MCF 10A (cell line): ENCODE data around the gene MYMK. TPM values are rescaled to one million over a fixed set of nuclear protein-coding genes. Genes with fewer than 3 reads are reported as not detected.
"Not testable (repeated sequence)": the region's sequence is repeated elsewhere in the genome, so short reads cannot be mapped to it uniquely, and the experiment has no call there.

ENCODE experiments used
- BruUV-seq: library from RNA; stranded (reverse); fragments of 400-500 nt; replicated peaks from 2 replicates; lab custom pipeline; 2021; lab: Mats Ljungman, UMichigan
- CTCF ChIA-PET: fragments of 300-600 bp; sonication (Branson Sonifier 250); formaldehyde crosslinking; extraction: SDS; loops from one replicate; lab custom pipeline; 2021; ENCODE audit warnings: antibody characterized with exemption, inconsistent platforms; lab: Yijun Ruan, JAX
- POLR2A ChIA-PET: fragments of 300-600, 350-650 bp; sonication (Branson Sonifier 250); formaldehyde crosslinking; extraction: SDS; loops from one replicate; lab custom pipeline; 2020; ENCODE audit warnings: antibody characterized with exemption, inconsistent platforms; lab: Yijun Ruan, JAX
- DNase-seq: peaks from one replicate; pipeline ENCODE4 v3.0.0-alpha.2; 2018; ENCODE audit not compliant: unreplicated experiment
- H3K27ac Mint-ChIP-seq: one replicate; pipeline ENCODE4 v1.8.0; 2022; ENCODE audit warnings: mild to moderate bottlenecking, low read depth, mixed read lengths; ENCODE audit not compliant: unreplicated experiment
- H3K27me3 Mint-ChIP-seq: one replicate; pipeline ENCODE4 v1.8.0; 2022; ENCODE audit warnings: mixed read lengths; ENCODE audit not compliant: insufficient read depth, unreplicated experiment
- H3K36me3 Mint-ChIP-seq: one replicate; pipeline ENCODE4 v1.8.0; 2022; ENCODE audit warnings: mild to moderate bottlenecking, moderate library complexity, mixed read lengths; ENCODE audit not compliant: insufficient read depth, unreplicated experiment
- H3K4me1 Mint-ChIP-seq: one replicate; pipeline ENCODE4 v1.8.0; 2022; ENCODE audit warnings: mixed read lengths; ENCODE audit not compliant: insufficient read depth, unreplicated experiment
- H3K4me3 Mint-ChIP-seq: one replicate; pipeline ENCODE4 v1.8.0; 2022; ENCODE audit warnings: mild to moderate bottlenecking, moderate library complexity, mixed read lengths; ENCODE audit not compliant: unreplicated experiment
- H3K9me3 Mint-ChIP-seq: one replicate; pipeline ENCODE4 v1.8.0; 2022; ENCODE audit warnings: mixed read lengths; ENCODE audit not compliant: unreplicated experiment
- CTCF ChIP-seq: fragments of 200-600 bp; IDR thresholded peaks from one replicate; pipeline ENCODE4 v1.8.0; 2022; ENCODE audit warnings: antibody characterized with exemption, mild to moderate bottlenecking; ENCODE audit not compliant: unreplicated experiment
- intact Hi-C: fragments of 100-400 bp; cut with micrococcal nuclease; formaldehyde crosslinking; loops from 2 replicates; pipeline ENCODE4 v1.14.1; 2022
- total RNA-seq: library from RNA; stranded (reverse); gene quantifications from 2 replicates; pipeline ENCODE4 v1.2.3, GENCODE V29; 2022

The MYMK gene
- total RNA-seq, 1 experiment from 2014 or later, result not detected

- intact Hi-C loops, result no loop called here
- BruUV-seq, result no TSS peak
- TF ChIP-seq CTCF, result no peak
- H3K36me3 Mint-ChIP-seq, result no peaks in the 10 kb centered on the region
- H3K4me1 Mint-ChIP-seq, result no peaks in the 10 kb centered on the region
- CTCF ChIA-PET, result no interaction called here
- DNase-seq, result no peak
- no peak overlapping the region for H3K27ac Mint-ChIP-seq
- peaks cover 33% of the 10 kb centered on the region for H3K27me3 Mint-ChIP-seq
- POLR2A ChIA-PET, result no interaction called here
- H3K9me3 Mint-ChIP-seq, result no peaks in the 10 kb centered on the region
- H3K4me3 Mint-ChIP-seq, result no peak overlapping the region
Measured at GRCh38 chr9:133564451-133565116, 39.8 kb upstream of the MYMK start.

GRCh38 chr9:133563814-133564213 is 39.1 kb upstream of the MYMK start:
- CTCF ChIA-PET, H3K4me1 Mint-ChIP-seq, intact Hi-C loops, BruUV-seq, H3K9me3 Mint-ChIP-seq, H3K27ac Mint-ChIP-seq, DNase-seq, H3K4me3 Mint-ChIP-seq, H3K36me3 Mint-ChIP-seq, POLR2A ChIA-PET: not testable (repeated sequence)
- H3K27me3 Mint-ChIP-seq, result peaks cover 33% of the 10 kb centered on the region

GRCh38 chr9:133563291-133563796 is 38.6 kb upstream of the MYMK start:
- no peaks in the 10 kb centered on the region for H3K9me3 Mint-ChIP-seq
- POLR2A ChIA-PET, result no interaction called here
- peaks cover 33% of the 10 kb centered on the region for H3K27me3 Mint-ChIP-seq
- no peak for TF ChIP-seq CTCF
- intact Hi-C loops, result no loop called here
- H3K36me3 Mint-ChIP-seq, result no peaks in the 10 kb centered on the region
- no TSS peak for BruUV-seq
- no peak for DNase-seq
- H3K4me1 Mint-ChIP-seq, result peaks cover 5% of the 10 kb centered on the region
- no peak overlapping the region for H3K27ac Mint-ChIP-seq
- no peak overlapping the region for H3K4me3 Mint-ChIP-seq
- CTCF ChIA-PET, result no interaction called here

- TF ChIP-seq CTCF, result no peak
- Mint-ChIP-seq H3K27me3 (peaks cover 33% of the 10 kb centered on the region), H3K27ac (no peak overlapping the region), H3K4me1 (peaks cover 5% of the 10 kb centered on the region), H3K9me3 (no peaks in the 10 kb centered on the region), H3K4me3 (no peak overlapping the region), H3K36me3 (no peaks in the 10 kb centered on the region)
- ChIA-PET CTCF (no interaction called here), POLR2A (no interaction called here)
- intact Hi-C loops, result no loop called here
- no peak for DNase-seq
- no TSS peak for BruUV-seq
Measured at GRCh38 chr9:133562611-133563290, 38.0 kb upstream of the MYMK start.
